Endothelial cell (in vitro differentiated cells): ENCODE results near the gene NPLOC4. TPM values are rescaled to one million over a fixed set of nuclear protein-coding genes. Genes with fewer than 3 reads are reported as not detected.

Experiments used
- DNase-seq: peaks from one replicate; pipeline ENCODE4 v3.0.0; 2021; ENCODE audit warnings: low spot score
- H3K27ac Mint-ChIP-seq: one replicate; pipeline ENCODE4 v1.8.0; 2021; ENCODE audit warnings: mixed read lengths, inconsistent platforms; ENCODE audit not compliant: unreplicated experiment
- H3K27me3 Mint-ChIP-seq: one replicate; pipeline ENCODE4 v1.8.0; 2021; ENCODE audit warnings: mild to moderate bottlenecking, moderate library complexity, mixed read lengths, inconsistent platforms; ENCODE audit not compliant: unreplicated experiment
- H3K36me3 Mint-ChIP-seq: one replicate; pipeline ENCODE4 v1.8.0; 2021; ENCODE audit warnings: mild to moderate bottlenecking, low read depth, mixed read lengths, inconsistent platforms; ENCODE audit not compliant: unreplicated experiment
- H3K4me1 Mint-ChIP-seq: one replicate; pipeline ENCODE4 v1.8.0; 2021; ENCODE audit warnings: mild to moderate bottlenecking, mixed read lengths, inconsistent platforms; ENCODE audit not compliant: unreplicated experiment
- H3K4me3 Mint-ChIP-seq: one replicate; pipeline ENCODE4 v1.8.0; 2021; ENCODE audit warnings: mild to moderate bottlenecking, mixed read lengths, inconsistent platforms; ENCODE audit not compliant: unreplicated experiment
- H3K9me3 Mint-ChIP-seq: one replicate; pipeline ENCODE4 v1.8.0; 2021; ENCODE audit warnings: mixed read lengths, inconsistent platforms; ENCODE audit not compliant: unreplicated experiment
- CTCF ChIP-seq: fragments of 200-600 bp; sonication (generic); IDR thresholded peaks from one replicate; pipeline ENCODE4 v1.5.0; 2021; ENCODE audit warnings: antibody characterized with exemption; ENCODE audit not compliant: unreplicated experiment
- total RNA-seq: library from RNA; stranded (reverse); fragmentation: NEBNext Ultra II Directional; extraction: Animal tissue kit (Norgen Biotek cat#: 25700); gene quantifications from one replicate; pipeline ENCODE4 v1.2.1, GENCODE V29; 2021; ENCODE audit not compliant: unreplicated experiment

Gene NPLOC4
- total RNA-seq, 1 donor from 2014 or later = 133 TPM

DNA sequence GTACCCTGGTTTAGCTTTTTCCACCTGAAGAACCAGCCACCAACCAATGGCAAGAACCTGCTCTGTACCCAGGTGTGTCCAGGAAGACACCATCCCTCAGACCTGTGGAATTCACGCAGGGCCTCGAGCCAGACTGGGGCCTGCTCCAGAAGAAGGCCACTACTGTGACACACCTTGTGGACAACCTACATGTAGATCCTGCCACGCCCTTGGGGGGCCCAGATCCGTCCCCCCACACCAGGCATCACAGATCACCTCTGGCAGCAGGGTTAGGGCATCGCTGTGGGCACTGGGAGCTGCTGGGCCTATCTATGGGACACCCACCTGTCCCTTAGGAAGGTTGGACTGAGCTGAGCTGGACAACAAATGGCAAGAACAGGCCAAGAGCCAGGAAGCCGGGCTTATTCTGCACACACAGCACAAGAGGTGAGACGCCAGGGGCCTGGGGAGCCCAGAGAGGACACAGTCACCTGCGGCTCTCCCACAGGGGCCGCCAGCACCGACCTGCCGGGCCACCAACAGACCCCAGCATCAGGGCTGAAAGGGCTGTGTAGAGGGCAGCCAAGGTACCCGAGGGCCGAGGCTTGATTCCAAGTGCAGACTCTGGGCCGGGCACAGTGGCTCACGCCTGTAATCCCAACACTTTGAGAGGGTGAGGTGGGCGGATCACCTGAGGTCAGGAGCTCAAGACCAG is 92.5 kb downstream of the NPLOC4 start:
- H3K36me3 Mint-ChIP-seq = peaks cover 5% of the 10 kb centered on the region
- no peak for DNase-seq
- H3K4me3 Mint-ChIP-seq = no peak overlapping the region
- TF ChIP-seq CTCF = no peak
- peaks cover 4% of the 10 kb centered on the region for H3K27me3 Mint-ChIP-seq
- no peaks in the 10 kb centered on the region for H3K9me3 Mint-ChIP-seq
- H3K4me1 Mint-ChIP-seq = no peaks in the 10 kb centered on the region
- H3K27ac Mint-ChIP-seq = no peak overlapping the region

GRCh38 chr17:81543756-81544155 is 93.2 kb downstream of the NPLOC4 start:
- no peaks in the 10 kb centered on the region for H3K36me3 Mint-ChIP-seq

DNA sequence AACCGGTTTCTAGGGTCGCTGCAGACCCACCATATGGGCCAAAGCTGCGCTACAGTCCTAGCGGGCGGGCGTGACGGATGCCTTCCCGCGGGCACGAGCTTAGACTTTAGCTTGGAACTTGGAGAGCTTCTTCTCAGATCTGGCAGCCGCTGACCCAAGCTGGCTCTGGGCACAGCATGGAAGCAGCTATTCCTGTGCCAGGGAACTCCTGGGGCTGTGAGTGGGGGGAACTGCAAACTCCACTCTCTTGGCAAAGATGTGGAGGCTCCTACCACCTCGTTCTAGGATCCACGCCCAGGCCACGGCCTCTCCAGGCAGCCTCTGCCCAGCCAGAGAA is 93.6 kb downstream of the NPLOC4 start:
- TF ChIP-seq CTCF = no peak
- Mint-ChIP-seq H3K9me3 (no peaks in the 10 kb centered on the region), H3K36me3 (no peaks in the 10 kb centered on the region), H3K27me3 (peaks cover 3% of the 10 kb centered on the region), H3K4me3 (no peak overlapping the region), H3K27ac (no peak overlapping the region), H3K4me1 (no peaks in the 10 kb centered on the region)
- DNase-seq = no peak

More at GRCh38 chr17:81543756-81544155, 93.2 kb downstream of the NPLOC4 start:
- no peak overlapping the region for H3K4me3 Mint-ChIP-seq
- H3K27me3 Mint-ChIP-seq = peaks cover 3% of the 10 kb centered on the region
- no peak for TF ChIP-seq CTCF
- DNase-seq = no peak
- H3K27ac Mint-ChIP-seq = no peak overlapping the region
- H3K9me3 Mint-ChIP-seq = no peaks in the 10 kb centered on the region
- H3K4me1 Mint-ChIP-seq = no peaks in the 10 kb centered on the region

DNA sequence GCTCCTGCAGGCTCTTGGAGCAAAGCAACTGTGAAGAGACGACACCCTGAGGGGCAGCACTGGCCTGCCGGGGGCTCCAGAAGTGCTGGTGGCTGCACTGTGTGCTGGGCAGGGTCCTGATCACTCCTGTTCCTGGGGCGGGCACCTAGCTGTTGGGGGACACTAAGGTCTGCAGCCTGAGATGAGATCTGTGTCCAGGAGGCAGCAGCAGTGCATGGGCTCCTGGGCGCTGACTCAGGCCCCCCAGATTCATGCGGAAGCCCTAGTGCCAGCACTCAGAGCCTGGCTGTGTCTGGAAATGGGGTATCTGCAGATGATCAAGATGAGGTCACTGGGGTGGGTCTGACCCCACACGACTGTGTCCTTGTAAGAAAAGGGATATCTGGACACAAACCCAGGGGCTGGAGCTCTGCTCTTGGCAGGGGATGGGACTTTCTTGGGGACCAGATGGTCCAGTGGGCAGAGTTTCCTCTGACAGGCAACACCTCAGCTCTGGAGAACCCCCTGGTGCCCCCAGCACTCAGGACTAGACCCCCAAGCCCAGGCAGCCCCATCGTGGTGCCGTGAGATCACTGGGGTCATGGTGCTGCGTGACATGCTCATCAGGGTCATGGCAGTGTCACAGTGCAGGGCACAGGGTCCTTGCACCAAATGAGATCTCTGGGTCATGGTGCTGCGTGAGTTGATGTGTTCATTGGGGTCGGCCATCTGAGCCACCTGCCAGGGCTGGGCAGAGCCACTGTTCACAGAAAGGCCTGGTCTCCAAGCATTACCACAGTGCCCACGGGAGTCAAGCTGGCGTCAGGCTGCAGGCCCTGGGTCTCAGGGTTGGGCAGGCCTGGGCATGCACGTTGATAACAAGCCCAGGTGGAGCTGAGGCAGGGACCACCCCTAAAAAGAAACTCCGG is 94.2 kb downstream of the NPLOC4 start:
- DNase-seq = no peak
- Mint-ChIP-seq H3K27ac (no peak overlapping the region), H3K4me1 (no peaks in the 10 kb centered on the region), H3K4me3 (peak overlapping the region; percentile 31), H3K27me3 (peaks cover 5% of the 10 kb centered on the region), H3K36me3 (no peaks in the 10 kb centered on the region), H3K9me3 (no peaks in the 10 kb centered on the region)
- TF ChIP-seq CTCF = no peak

DNA sequence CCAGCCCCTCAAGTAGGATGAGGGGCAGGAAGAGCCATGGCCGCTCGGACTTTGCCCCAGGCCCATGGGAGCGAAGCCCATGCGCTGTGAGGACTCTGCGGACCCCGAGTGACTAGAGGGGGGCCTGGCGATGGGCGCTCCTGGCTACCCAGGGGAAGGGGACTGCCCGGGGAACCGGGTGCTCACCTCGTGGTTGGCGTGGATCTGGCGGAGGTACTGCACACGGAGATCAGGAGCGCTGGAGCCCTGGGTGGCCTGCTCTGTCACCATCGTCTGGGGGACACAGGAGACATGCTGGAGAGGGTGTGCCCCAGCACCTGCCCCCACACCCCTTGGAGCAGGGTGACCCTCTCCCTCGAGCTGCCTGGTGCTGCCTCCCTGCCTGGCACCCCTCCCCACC is 95.8 kb downstream of the NPLOC4 start:
- peaks cover 8% of the 10 kb centered on the region for H3K27me3 Mint-ChIP-seq
- TF ChIP-seq CTCF = no peak
- H3K4me1 Mint-ChIP-seq = no peaks in the 10 kb centered on the region
- H3K36me3 Mint-ChIP-seq = no peaks in the 10 kb centered on the region
- H3K9me3 Mint-ChIP-seq = no peaks in the 10 kb centered on the region
- H3K4me3 Mint-ChIP-seq = no peak overlapping the region
- no peak for DNase-seq
- H3K27ac Mint-ChIP-seq = no peak overlapping the region
